Left forelimb (tissue), 1 donor: ENCODE results near the gene PRR36.
A peak's percentile ranks its signal among the peaks of the same experiment; 100 is the strongest.
"Not testable (repeated sequence)": the region's sequence is repeated elsewhere in the genome, so short reads cannot be mapped to it uniquely, and the experiment has no call there.

Source experiments
- DNase-seq: peaks from one replicate; pipeline ENCODE4 v3.0.0-alpha.2; 2018; ENCODE audit warnings: low spot score

PRR36 gene

GRCh38 chr19:7874076-7874896, at the start of gene PRR36:
PRR36 (minus strand) TSS chr19:7874390; CDS start chr19:7873689, 701 bp downstream.
- DNase-seq = peak; percentile 70

GRCh38 chr19:7923295-7924191, 49.4 kb upstream of the PRR36 start:
- no peak for DNase-seq

DNA sequence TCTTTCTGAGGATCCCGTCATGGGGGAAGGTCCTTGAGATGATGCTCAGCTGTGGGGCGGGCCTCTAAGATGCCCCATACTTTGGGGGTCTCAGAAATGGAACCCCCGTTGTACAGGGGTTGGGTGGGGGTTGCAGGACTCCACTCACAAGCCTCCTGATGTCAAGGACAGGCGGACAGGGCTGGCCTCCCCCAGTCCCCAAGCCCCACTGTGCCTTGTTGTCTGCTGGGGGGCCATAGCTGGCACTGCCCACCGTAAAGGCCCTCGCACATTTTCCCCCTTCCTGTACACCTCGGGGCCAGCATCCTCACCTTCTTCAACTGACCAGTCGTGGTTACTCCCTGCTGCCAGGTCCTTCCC, 48.6 kb upstream of the PRR36 start:
- no peak for DNase-seq

DNA sequence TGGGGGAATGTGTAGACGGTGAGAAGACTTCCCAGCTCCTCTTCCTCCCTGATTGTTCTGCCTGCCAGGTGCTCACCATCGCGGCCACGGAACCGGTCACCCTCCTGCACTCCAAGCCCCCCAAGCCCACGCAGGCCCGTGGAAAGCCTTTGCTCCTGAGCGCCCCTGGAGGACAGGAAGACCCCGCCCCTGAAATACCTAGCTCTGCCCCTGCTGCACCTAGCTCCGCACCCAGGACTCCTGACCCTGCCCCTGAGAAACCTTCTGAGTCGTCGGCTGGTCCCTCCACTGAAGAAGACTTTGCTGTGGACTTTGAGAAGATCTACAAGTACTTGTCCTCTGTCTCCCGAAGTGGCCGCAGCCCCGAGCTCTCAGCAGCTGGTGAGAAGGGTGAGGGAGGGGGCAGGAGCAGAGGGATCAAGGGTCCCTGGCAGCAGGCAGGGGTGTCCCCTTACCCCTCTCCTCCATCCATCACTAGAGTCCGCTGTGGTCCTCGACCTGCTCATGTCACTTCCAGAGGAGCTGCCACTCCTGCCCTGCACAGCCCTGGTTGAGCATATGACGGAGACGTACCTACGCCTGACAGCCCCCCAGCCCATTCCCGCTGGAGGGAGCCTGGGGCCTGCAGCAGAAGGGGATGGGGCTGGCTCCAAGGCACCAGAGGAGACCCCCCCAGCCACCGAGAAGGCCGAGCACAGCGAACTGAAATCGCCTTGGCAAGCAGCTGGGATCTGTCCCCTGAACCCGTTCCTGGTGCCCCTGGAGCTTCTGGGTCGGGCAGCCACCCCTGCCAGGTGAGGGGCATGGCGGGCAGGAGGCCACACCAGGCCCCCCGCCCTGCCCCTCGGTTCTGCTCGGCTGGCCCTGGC, 48.0 kb upstream of the PRR36 start:
- DNase-seq = no peak

DNA sequence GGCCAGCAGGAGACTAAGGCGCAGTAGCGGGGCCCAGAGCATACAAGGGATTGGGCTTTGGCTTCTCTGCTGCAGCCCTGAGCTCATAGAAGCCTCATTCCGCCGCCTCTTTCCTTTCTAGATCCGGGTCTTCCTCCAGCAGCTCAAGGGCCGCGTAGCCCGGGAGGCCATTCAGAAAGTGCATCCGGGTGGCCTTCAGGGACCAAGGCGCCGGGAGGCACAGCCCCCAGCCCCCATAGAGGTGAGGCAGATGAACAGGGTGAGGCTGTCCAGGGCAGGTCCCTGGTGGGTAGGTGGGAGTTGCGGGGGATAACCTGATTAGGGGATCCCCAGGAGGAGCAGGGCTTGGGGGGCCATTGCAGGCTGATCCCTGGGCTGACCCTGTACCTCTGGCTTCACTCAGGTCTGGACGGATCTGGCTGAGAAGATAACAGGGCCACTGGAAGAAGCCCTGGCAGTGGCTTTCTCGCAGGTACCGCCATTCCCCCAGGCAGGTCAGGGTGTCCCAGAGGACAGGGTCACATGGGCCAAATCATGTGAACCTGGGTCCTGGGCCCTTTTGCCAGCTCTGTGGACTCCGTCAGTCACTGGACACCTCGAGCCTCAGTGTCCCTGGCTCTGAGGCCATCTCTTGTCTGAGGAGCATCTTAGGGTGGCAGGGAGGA, 47.2 kb upstream of the PRR36 start:
- DNase-seq = no peak

- DNase-seq = peak; percentile 99
Measured at GRCh38 chr19:7920519-7921301, 46.5 kb upstream of the PRR36 start.

- peak; percentile 98 for DNase-seq
Measured at GRCh38 chr19:7919610-7920518, 45.7 kb upstream of the PRR36 start, which contains the start of gene SNAPC2. SNAPC2 (plus strand) TSS chr19:7920338; CDS start chr19:7920367, 29 bp downstream.

- no peak for DNase-seq
Measured at GRCh38 chr19:7918615-7919421, 44.6 kb upstream of the PRR36 start.

- DNase-seq = not testable (repeated sequence)
Measured at GRCh38 chr19:7918062-7918614, 43.9 kb upstream of the PRR36 start.

DNA sequence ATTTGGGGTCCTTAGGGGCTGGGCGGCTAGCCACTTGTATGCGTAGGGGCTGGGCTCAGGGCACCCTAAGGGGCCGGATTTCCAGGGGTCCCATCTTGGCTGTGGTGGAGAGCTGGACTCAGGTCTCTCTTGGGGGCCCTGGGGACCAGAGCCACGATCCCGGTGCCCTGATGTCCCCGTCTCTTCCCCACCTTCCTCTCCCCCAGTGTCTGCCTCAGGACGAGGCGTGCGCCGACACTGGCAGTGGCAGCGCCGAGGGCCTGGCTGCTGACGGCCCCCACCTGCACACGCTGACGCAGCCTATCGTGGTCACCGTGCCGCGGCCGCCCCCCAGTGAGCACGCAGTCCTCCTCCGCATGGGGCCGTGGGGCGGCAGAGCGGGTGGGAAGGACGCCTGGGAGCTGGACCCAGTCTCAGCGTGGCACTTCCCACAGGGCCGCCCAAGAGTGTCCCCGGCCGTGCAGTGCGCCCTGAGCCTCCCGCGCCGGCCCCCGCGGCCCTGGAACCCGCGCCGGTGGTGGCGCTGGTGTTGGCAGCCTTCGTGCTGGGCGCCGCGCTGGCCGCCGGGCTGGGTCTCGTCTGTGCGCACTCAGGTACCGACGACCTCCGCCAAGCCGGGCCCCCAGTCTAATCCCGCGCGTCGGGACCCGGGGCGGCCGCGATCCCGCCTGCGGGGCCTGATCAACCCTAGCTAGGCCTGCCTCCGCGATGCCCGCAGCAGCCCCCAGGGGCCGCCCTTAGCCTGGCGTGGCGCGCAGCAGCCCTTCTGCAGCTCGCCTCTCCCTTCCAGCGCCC, 43.3 kb upstream of the PRR36 start:
- no peak for DNase-seq

- no peak for DNase-seq
Measured at GRCh38 chr19:7916955-7917266, 42.7 kb upstream of the PRR36 start.

DNA sequence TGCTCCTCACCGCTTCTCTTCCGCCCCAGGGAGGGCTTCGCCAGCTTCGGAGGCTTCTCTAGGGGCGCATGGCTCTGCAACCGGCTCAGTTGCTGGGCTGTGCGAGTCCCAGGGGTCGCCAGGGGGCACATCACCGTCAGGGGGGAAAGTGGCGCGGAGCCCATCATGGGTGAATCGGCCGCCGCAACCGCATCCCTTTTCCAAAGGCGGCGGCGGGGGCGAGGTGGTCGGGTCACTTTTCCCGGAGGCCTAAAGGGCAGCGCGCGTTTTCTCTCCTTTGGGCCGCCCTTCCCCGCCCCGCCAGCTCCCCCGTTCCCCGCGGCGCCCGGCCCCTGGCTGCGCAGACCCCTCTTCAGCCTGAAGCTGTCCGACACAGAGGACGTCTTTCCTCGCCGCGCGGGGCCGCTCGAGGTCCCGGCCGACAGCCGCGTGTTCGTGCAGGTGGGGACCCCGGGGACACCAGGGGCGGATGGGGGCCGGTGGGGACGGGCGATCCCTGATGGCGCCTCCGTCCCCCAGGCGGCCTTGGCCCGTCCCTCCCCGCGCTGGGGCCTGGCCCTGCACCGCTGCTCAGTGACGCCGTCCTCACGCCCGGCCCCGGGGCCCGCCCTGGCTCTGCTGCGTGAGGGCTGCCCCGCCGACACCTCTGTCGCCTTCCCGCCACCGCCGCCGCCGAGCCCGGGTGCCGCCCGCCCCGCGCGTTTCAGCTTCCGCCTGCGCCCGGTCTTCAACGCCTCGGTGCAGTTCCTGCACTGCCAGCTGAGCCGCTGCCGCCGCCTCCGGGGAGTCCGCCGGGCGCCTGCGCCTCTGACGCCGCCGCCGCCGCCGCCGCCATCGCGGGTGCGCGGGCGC, 42.1 kb upstream of the PRR36 start:
- no peak for DNase-seq

DNA sequence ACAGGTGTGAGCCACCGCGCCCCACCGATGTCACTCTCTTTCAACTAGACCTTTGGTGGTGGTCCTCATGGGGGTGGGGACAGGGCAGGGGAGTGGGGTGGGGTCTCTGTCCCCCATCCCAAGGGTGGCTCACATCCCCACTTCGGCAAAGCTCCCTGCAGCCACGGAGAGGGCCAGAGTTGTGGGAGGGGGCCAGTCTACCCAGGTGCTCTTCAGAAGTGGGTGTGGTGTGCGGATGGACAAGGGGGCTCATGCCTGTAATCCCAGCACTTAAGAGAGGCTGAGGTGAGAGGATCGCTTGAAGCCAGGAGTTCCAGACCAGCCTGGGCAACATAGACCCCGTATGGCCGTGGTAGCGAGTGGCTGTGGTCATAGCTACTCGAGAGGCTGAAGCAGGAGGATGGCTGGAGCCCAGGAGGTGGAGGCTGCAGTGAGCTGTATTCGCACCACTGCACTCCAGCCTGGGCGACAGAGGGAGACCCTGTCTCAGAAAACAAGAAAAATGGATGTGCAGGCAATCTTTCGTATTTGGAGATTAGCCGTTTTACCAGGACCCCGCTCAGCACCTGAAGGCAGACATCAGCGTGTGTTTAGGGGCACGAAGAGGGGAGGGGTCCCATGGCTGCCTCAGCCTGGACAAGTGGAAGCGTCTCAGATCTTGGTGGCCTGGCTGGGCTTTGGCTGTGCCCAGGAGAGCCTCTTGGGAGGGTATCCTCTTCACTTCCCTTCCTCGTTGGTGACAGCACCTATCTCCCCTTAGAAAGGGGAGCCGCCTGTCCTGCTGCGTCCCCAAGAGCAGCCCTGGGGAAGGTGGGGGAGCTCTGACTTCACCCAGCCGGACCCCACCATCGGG, 41.3 kb upstream of the PRR36 start:
- no peak for DNase-seq

GRCh38 chr19:7914598-7915045, 40.4 kb upstream of the PRR36 start, which contains the start of gene TGFBR3L:
TGFBR3L (plus strand) TSS chr19:7914830.
- DNase-seq = no peak

GRCh38 chr19:7914099-7914498, 39.9 kb upstream of the PRR36 start:
- DNase-seq = no peak

- DNase-seq = no peak
Measured at GRCh38 chr19:7913652-7914051, 39.5 kb upstream of the PRR36 start.
